ENCODE results near the gene ZDHHC11. TPM values are rescaled to one million over a fixed set of nuclear protein-coding genes. Genes with fewer than 3 reads are reported as not detected.
A peak's percentile ranks its signal among the peaks of the same experiment; 100 is the strongest.

ZDHHC11 gene
- total RNA-seq, 1 experiment from 2014 or later: 7.7 TPM

GRCh38 chr5:868428-869135 is 17.8 kb upstream of the ZDHHC11 start:
- no peak overlapping the region for H3K4me3 ChIP-seq (ENCODE audit: insufficient read depth, low read depth, low read length)
- H3K36me3 ChIP-seq (replicated peaks; ENCODE audit: control insufficient read depth, insufficient read depth, low read length): peaks cover 48% of the 10 kb centered on the region
- H3K27me3 ChIP-seq (ENCODE audit: control insufficient read depth, insufficient read depth, low read length): no peaks in the 10 kb centered on the region
- DNase-seq: no peak

- DNase-seq: no peak
- Histone ChIP-seq H3K4me3 (ENCODE audit: insufficient read depth, low read depth, low read length) (no peak overlapping the region), H3K27me3 (ENCODE audit: control insufficient read depth, insufficient read depth, low read length) (no peaks in the 10 kb centered on the region), H3K36me3 (replicated peaks; ENCODE audit: control insufficient read depth, insufficient read depth, low read length) (peaks cover 50% of the 10 kb centered on the region)
These were observed 16.6 kb upstream of the ZDHHC11 start for GRCh38 chr5:867300-867870.

GRCh38 chr5:865771-866170 is 15.0 kb upstream of the ZDHHC11 start:
- Histone ChIP-seq H3K36me3 (replicated peaks; ENCODE audit: control insufficient read depth, insufficient read depth, low read length) (peaks cover 41% of the 10 kb centered on the region), H3K27me3 (ENCODE audit: control insufficient read depth, insufficient read depth, low read length) (no peaks in the 10 kb centered on the region), H3K4me3 (ENCODE audit: insufficient read depth, low read depth, low read length) (no peak overlapping the region)
- DNase-seq: no peak

GRCh38 chr5:865168-865521 is 14.4 kb upstream of the ZDHHC11 start:
- H3K27me3 ChIP-seq (ENCODE audit: control insufficient read depth, insufficient read depth, low read length): no peaks in the 10 kb centered on the region
- H3K36me3 ChIP-seq (replicated peaks; ENCODE audit: control insufficient read depth, insufficient read depth, low read length): peaks cover 36% of the 10 kb centered on the region
- no peak for DNase-seq
- no peak overlapping the region for H3K4me3 ChIP-seq (ENCODE audit: insufficient read depth, low read depth, low read length)

GRCh38 chr5:864492-865167 is 13.8 kb upstream of the ZDHHC11 start:
- Histone ChIP-seq H3K36me3 (replicated peaks; ENCODE audit: control insufficient read depth, insufficient read depth, low read length) (peaks cover 34% of the 10 kb centered on the region), H3K4me3 (ENCODE audit: insufficient read depth, low read depth, low read length) (no peak overlapping the region), H3K27me3 (ENCODE audit: control insufficient read depth, insufficient read depth, low read length) (no peaks in the 10 kb centered on the region)
- DNase-seq: no peak

- Histone ChIP-seq H3K4me3 (ENCODE audit: insufficient read depth, low read depth, low read length) (no peak overlapping the region), H3K36me3 (replicated peaks; ENCODE audit: control insufficient read depth, insufficient read depth, low read length) (peaks cover 29% of the 10 kb centered on the region), H3K27me3 (ENCODE audit: control insufficient read depth, insufficient read depth, low read length) (no peaks in the 10 kb centered on the region)
- DNase-seq: no peak
These were observed 12.5 kb upstream of the ZDHHC11 start for GRCh38 chr5:863244-863805.

GRCh38 chr5:862367-863243 is 11.8 kb upstream of the ZDHHC11 start:
- no peak overlapping the region for H3K4me3 ChIP-seq (ENCODE audit: insufficient read depth, low read depth, low read length)
- peaks cover 24% of the 10 kb centered on the region for H3K36me3 ChIP-seq (replicated peaks; ENCODE audit: control insufficient read depth, insufficient read depth, low read length)
- no peaks in the 10 kb centered on the region for H3K27me3 ChIP-seq (ENCODE audit: control insufficient read depth, insufficient read depth, low read length)
- no peak for DNase-seq

- DNase-seq: peak; percentile 49
- no peaks in the 10 kb centered on the region for H3K27me3 ChIP-seq (ENCODE audit: control insufficient read depth, insufficient read depth, low read length)
These were observed 10.9 kb upstream of the ZDHHC11 start for GRCh38 chr5:861442-862366.

GRCh38 chr5:860506-861150 is 9.8 kb upstream of the ZDHHC11 start:
- peak; percentile 27 for DNase-seq
- Histone ChIP-seq H3K36me3 (replicated peaks; ENCODE audit: control insufficient read depth, insufficient read depth, low read length) (peaks cover 19% of the 10 kb centered on the region), H3K27me3 (ENCODE audit: control insufficient read depth, insufficient read depth, low read length) (no peaks in the 10 kb centered on the region)

More at GRCh38 chr5:861442-862366, 10.9 kb upstream of the ZDHHC11 start:
- Histone ChIP-seq H3K4me3 (ENCODE audit: insufficient read depth, low read depth, low read length) (no peak overlapping the region), H3K36me3 (replicated peaks; ENCODE audit: control insufficient read depth, insufficient read depth, low read length) (peaks cover 22% of the 10 kb centered on the region)

GRCh38 chr5:859798-860296 is 9.1 kb upstream of the ZDHHC11 start:
- no peak overlapping the region for H3K4me3 ChIP-seq (ENCODE audit: insufficient read depth, low read depth, low read length)
- H3K27me3 ChIP-seq (ENCODE audit: control insufficient read depth, insufficient read depth, low read length): no peaks in the 10 kb centered on the region
- peak; percentile 39 for DNase-seq
- peaks cover 14% of the 10 kb centered on the region for H3K36me3 ChIP-seq (replicated peaks; ENCODE audit: control insufficient read depth, insufficient read depth, low read length)

More at GRCh38 chr5:860506-861150, 9.8 kb upstream of the ZDHHC11 start:
- H3K4me3 ChIP-seq (ENCODE audit: insufficient read depth, low read depth, low read length): no peak overlapping the region

- Histone ChIP-seq H3K36me3 (replicated peaks; ENCODE audit: control insufficient read depth, insufficient read depth, low read length) (peaks cover 11% of the 10 kb centered on the region), H3K27me3 (ENCODE audit: control insufficient read depth, insufficient read depth, low read length) (no peaks in the 10 kb centered on the region), H3K4me3 (ENCODE audit: insufficient read depth, low read depth, low read length) (no peak overlapping the region)
- no peak for DNase-seq
These were observed 8.6 kb upstream of the ZDHHC11 start for GRCh38 chr5:859391-859790.

GRCh38 chr5:858726-859125 is 7.9 kb upstream of the ZDHHC11 start:
- Histone ChIP-seq H3K27me3 (ENCODE audit: control insufficient read depth, insufficient read depth, low read length) (no peaks in the 10 kb centered on the region), H3K4me3 (ENCODE audit: insufficient read depth, low read depth, low read length) (no peak overlapping the region), H3K36me3 (replicated peaks; ENCODE audit: control insufficient read depth, insufficient read depth, low read length) (peaks cover 5% of the 10 kb centered on the region)
- DNase-seq: no peak

Measured in H7 (cell line).